ENCODE measurements around the gene COX18. TPM values are rescaled to one million over a fixed set of nuclear protein-coding genes. Genes with fewer than 3 reads are reported as not detected.

The COX18 gene
- total and polyA plus RNA-seq, 2 experiments from 2014 or later, result 9.6 to 44.7 TPM

DNA sequence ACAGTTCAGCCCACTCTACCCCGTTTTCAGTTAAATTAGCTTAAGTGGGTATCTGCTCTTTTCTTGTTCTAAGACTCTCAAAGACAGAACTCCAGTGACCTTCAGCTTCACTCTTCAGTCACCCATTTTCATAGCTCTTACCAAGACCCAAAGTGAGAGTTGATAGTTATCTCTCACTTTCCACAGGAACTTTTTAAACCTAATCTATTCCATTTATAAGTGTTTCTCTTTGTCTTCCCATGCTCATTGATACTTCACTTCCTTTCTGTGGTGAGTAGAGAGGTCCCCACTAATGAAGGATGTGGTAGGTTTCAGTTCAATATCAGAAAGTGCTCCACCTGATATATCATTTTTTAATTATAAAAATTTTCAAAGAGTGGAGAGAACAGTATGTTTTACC, 33.4 kb downstream of the COX18 start:
- Histone ChIP-seq H3K79me2 (replicated peaks; ENCODE audit: insufficient read depth) (no peaks in the 10 kb centered on the region), H3K4me1 (ENCODE audit: insufficient read depth) (no peaks in the 10 kb centered on the region), H3F3A (replicated peaks; ENCODE audit: low read depth) (no peaks in the 10 kb centered on the region), H3K9me2 (ENCODE audit: insufficient read depth) (no peaks in the 10 kb centered on the region), H3K36me3 (ENCODE audit: insufficient read depth) (peaks cover 4% of the 10 kb centered on the region; the same call in 1 of the 2 replicates), H3K4me3 (no peak overlapping the region), H4K20me1 (replicated peaks; ENCODE audit: insufficient read depth) (no peaks in the 10 kb centered on the region), H3K27ac (ENCODE audit: low read depth) (no peak overlapping the region), H3K27me3 (ENCODE audit: insufficient read depth) (no peaks in the 10 kb centered on the region), H2AFZ (no peak overlapping the region), H3K4me2 (no peak overlapping the region)
- Mint-ChIP-seq H3K4me1 (peaks cover 3% of the 10 kb centered on the region; the same call in 1 of the 3 replicates), H3K4me3 (no peak overlapping the region), H3K27ac (no peak overlapping the region), H3K36me3 (ENCODE audit: low read depth) (peaks cover 32% of the 10 kb centered on the region), H3K27me3 (ENCODE audit: insufficient read depth, low read depth, poor library complexity) (peaks cover 3% of the 10 kb centered on the region), H3K9me3 (peaks cover 37% of the 10 kb centered on the region)
- no peak for TF ChIP-seq ZNF331 (CRISPR knock-in tag; IDR thresholded peaks at IDR 0.05; ENCODE audit: low read depth)
- no peak for TF ChIP-seq ZNF114 (CRISPR knock-in tag; IDR thresholded peaks at IDR 0.05)
- TF ChIP-seq NANOG (IDR thresholded peaks at IDR 0.05; ENCODE audit: borderline replicate concordance), result no peak
- TF ChIP-seq POLR2AphosphoS5 (IDR thresholded peaks at IDR 0.05; ENCODE audit: low read depth), result no peak
- TF ChIP-seq JUNB (IDR thresholded peaks at IDR 0.05; ENCODE audit: unreplicated experiment), result no peak
- no peak for TF ChIP-seq EZH2phosphoT487 (IDR thresholded peaks at IDR 0.05; ENCODE audit: unreplicated experiment)
- ATAC-seq, result no peak
- DNase-seq (ENCODE audit: low spot score), result no peak

DNA sequence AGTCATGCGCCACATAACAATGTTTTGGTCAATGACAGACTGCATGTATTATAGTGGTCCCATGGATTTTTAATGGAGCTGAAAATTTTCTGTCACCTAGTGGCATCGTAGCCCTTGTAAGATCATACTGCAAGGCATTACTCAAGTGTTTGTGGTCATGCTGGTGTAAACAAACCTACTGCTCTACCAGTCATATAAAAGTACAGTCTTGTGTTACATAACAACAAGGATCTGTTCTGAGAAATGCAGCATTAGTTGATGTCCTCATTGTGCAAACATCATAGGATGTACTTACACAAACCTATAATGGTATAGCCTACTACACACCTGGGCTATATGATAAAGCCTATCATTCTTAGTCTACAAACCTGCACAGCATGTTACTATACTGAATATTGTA, 34.6 kb downstream of the COX18 start:
- peaks cover 3% of the 10 kb centered on the region for H3K27me3 Mint-ChIP-seq (ENCODE audit: insufficient read depth, low read depth, poor library complexity)
- H3K4me1 Mint-ChIP-seq, result peaks cover 3% of the 10 kb centered on the region; the same call in 1 of the 3 replicates
- H3K9me3 Mint-ChIP-seq, result peaks cover 35% of the 10 kb centered on the region
- Histone ChIP-seq H2AFZ (no peak overlapping the region), H3K27ac (ENCODE audit: low read depth) (no peak overlapping the region), H3K4me2 (no peak overlapping the region), H3K4me3 (no peak overlapping the region), H3K36me3 (ENCODE audit: insufficient read depth) (peaks cover 4% of the 10 kb centered on the region; the same call in 1 of the 2 replicates), H3K4me1 (ENCODE audit: insufficient read depth) (no peaks in the 10 kb centered on the region), H3K79me2 (replicated peaks; ENCODE audit: insufficient read depth) (no peaks in the 10 kb centered on the region), H3K9me2 (ENCODE audit: insufficient read depth) (no peaks in the 10 kb centered on the region), H3K27me3 (ENCODE audit: insufficient read depth) (no peaks in the 10 kb centered on the region), H4K20me1 (replicated peaks; ENCODE audit: insufficient read depth) (no peaks in the 10 kb centered on the region), H3F3A (replicated peaks; ENCODE audit: low read depth) (no peaks in the 10 kb centered on the region)
- ATAC-seq (no peak), DNase-seq (ENCODE audit: low spot score) (no peak)
- TF ChIP-seq EZH2 (IDR thresholded peaks at IDR 0.05; ENCODE audit: low read depth, unreplicated experiment) (no peak), ZNF114 (CRISPR knock-in tag; IDR thresholded peaks at IDR 0.05) (no peak)
- TF ChIP-seq, protein P1, sequence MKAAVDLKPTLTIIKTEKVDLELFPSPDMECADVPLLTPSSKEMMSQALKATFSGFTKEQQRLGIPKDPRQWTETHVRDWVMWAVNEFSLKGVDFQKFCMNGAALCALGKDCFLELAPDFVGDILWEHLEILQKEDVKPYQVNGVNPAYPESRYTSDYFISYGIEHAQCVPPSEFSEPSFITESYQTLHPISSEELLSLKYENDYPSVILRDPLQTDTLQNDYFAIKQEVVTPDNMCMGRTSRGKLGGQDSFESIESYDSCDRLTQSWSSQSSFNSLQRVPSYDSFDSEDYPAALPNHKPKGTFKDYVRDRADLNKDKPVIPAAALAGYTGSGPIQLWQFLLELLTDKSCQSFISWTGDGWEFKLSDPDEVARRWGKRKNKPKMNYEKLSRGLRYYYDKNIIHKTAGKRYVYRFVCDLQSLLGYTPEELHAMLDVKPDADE (IDR thresholded peaks at IDR 0.05), result no peak
- TF ChIP-seq, protein P2, sequence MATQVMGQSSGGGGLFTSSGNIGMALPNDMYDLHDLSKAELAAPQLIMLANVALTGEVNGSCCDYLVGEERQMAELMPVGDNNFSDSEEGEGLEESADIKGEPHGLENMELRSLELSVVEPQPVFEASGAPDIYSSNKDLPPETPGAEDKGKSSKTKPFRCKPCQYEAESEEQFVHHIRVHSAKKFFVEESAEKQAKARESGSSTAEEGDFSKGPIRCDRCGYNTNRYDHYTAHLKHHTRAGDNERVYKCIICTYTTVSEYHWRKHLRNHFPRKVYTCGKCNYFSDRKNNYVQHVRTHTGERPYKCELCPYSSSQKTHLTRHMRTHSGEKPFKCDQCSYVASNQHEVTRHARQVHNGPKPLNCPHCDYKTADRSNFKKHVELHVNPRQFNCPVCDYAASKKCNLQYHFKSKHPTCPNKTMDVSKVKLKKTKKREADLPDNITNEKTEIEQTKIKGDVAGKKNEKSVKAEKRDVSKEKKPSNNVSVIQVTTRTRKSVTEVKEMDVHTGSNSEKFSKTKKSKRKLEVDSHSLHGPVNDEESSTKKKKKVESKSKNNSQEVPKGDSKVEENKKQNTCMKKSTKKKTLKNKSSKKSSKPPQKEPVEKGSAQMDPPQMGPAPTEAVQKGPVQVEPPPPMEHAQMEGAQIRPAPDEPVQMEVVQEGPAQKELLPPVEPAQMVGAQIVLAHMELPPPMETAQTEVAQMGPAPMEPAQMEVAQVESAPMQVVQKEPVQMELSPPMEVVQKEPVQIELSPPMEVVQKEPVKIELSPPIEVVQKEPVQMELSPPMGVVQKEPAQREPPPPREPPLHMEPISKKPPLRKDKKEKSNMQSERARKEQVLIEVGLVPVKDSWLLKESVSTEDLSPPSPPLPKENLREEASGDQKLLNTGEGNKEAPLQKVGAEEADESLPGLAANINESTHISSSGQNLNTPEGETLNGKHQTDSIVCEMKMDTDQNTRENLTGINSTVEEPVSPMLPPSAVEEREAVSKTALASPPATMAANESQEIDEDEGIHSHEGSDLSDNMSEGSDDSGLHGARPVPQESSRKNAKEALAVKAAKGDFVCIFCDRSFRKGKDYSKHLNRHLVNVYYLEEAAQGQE (IDR thresholded peaks at IDR 0.05; ENCODE audit: unreplicated experiment), result no peak
- TF ChIP-seq, protein P3, sequence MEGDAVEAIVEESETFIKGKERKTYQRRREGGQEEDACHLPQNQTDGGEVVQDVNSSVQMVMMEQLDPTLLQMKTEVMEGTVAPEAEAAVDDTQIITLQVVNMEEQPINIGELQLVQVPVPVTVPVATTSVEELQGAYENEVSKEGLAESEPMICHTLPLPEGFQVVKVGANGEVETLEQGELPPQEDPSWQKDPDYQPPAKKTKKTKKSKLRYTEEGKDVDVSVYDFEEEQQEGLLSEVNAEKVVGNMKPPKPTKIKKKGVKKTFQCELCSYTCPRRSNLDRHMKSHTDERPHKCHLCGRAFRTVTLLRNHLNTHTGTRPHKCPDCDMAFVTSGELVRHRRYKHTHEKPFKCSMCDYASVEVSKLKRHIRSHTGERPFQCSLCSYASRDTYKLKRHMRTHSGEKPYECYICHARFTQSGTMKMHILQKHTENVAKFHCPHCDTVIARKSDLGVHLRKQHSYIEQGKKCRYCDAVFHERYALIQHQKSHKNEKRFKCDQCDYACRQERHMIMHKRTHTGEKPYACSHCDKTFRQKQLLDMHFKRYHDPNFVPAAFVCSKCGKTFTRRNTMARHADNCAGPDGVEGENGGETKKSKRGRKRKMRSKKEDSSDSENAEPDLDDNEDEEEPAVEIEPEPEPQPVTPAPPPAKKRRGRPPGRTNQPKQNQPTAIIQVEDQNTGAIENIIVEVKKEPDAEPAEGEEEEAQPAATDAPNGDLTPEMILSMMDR (conservative IDR thresholded peaks at IDR 0.05; ENCODE audit: low read depth in 2 of 2), result no peak
- H3K4me3 Mint-ChIP-seq, result no peak overlapping the region
- H3K36me3 Mint-ChIP-seq (ENCODE audit: low read depth), result peaks cover 32% of the 10 kb centered on the region
- no peak overlapping the region for H3K27ac Mint-ChIP-seq
